HT-29 (cell line): Measurements from ENCODE around the gene ELF1. TPM values are rescaled to one million over a fixed set of nuclear protein-coding genes. Genes with fewer than 3 reads are reported as not detected.
"Not testable (repeated sequence)": the region's sequence is repeated elsewhere in the genome, so short reads cannot be mapped to it uniquely, and the experiment has no call there.

ENCODE experiments used
- DNase-seq: peaks from one replicate; pipeline ENCODE4 v3.0.0-alpha.2; 2015; ENCODE audit warnings: low spot score
- total RNA-seq: library from RNA; depleted of rRNA; stranded (reverse); fragments of >200 nt; shearing (Covaris generic); gene quantifications from 2 replicates; pipeline ENCODE4 v1.2.3, GENCODE V29; 2014

ELF1 gene
- total RNA-seq, 1 experiment from 2014 or later = 41.9 TPM

- not testable (repeated sequence) for DNase-seq
These were observed 23.3 kb upstream of the ELF1 start for GRCh38 chr13:41042419-41042818.

GRCh38 chr13:41040584-41041334 lies 21.6 kb upstream of the ELF1 start:
- no peak for DNase-seq

- no peak for DNase-seq
These were observed 20.6 kb upstream of the ELF1 start for GRCh38 chr13:41039746-41040145.

- DNase-seq = not testable (repeated sequence)
These were observed 17.4 kb upstream of the ELF1 start for GRCh38 chr13:41036557-41036956.

GRCh38 chr13:41034881-41035280 lies 15.8 kb upstream of the ELF1 start:
- no peak for DNase-seq

- no peak for DNase-seq
These were observed 15.3 kb upstream of the ELF1 start for GRCh38 chr13:41034382-41034781.

- no peak for DNase-seq
These were observed 13.7 kb upstream of the ELF1 start for GRCh38 chr13:41032691-41033376.

GRCh38 chr13:41029629-41030028 lies 10.5 kb upstream of the ELF1 start:
- DNase-seq = no peak

GRCh38 chr13:41028051-41028450 lies 8.9 kb upstream of the ELF1 start:
- no peak for DNase-seq

- DNase-seq = no peak
These were observed 7.7 kb upstream of the ELF1 start for GRCh38 chr13:41026788-41027187.

- no peak for DNase-seq
These were observed 6.4 kb upstream of the ELF1 start for GRCh38 chr13:41025518-41025917.

GRCh38 chr13:41019578-41020347 lies 647 bp upstream of the ELF1 start:
- peak; percentile 79 for DNase-seq

- DNase-seq = no peak
These were observed 541 bp downstream of the ELF1 start for GRCh38 chr13:41018602-41018948.

GRCh38 chr13:41017817-41018601 lies 1.1 kb downstream of the ELF1 start:
- peak; percentile 71 for DNase-seq

GRCh38 chr13:41017159-41017558 lies 2.0 kb downstream of the ELF1 start:
- DNase-seq = peak; percentile 74

GRCh38 chr13:41015920-41016319 lies 3.2 kb downstream of the ELF1 start:
- DNase-seq = no peak

GRCh38 chr13:41013835-41014234 lies 5.3 kb downstream of the ELF1 start:
- DNase-seq = no peak

GRCh38 chr13:41012536-41012935 lies 6.6 kb downstream of the ELF1 start:
- DNase-seq = no peak

GRCh38 chr13:41011382-41011956 lies 7.6 kb downstream of the ELF1 start:
- DNase-seq = no peak

GRCh38 chr13:41008349-41008980 lies 10.7 kb downstream of the ELF1 start:
- peak; percentile 64 for DNase-seq

- no peak for DNase-seq
These were observed 11.4 kb downstream of the ELF1 start for GRCh38 chr13:41007744-41008128.
